ENCODE data around the gene RAPGEF2.
"Not testable (repeated sequence)": the region's sequence is repeated elsewhere in the genome, so short reads cannot be mapped to it uniquely, and the experiment has no call there.

Gene RAPGEF2

GRCh38 chr4:159248384-159249178 lies 145.7 kb downstream of the RAPGEF2 start:
- no peak for DNase-seq

GRCh38 chr4:159250751-159251325 lies 148.0 kb downstream of the RAPGEF2 start:
- no peak for DNase-seq

- DNase-seq, result not testable (repeated sequence)
Measured at GRCh38 chr4:159251580-159251979, 148.7 kb downstream of the RAPGEF2 start.

GRCh38 chr4:159252491-159252890 lies 149.6 kb downstream of the RAPGEF2 start:
- no peak for DNase-seq

- no peak for DNase-seq
Measured at GRCh38 chr4:159256037-159256436, 153.2 kb downstream of the RAPGEF2 start.

- no peak for DNase-seq
Measured at GRCh38 chr4:159258889-159259560, 156.1 kb downstream of the RAPGEF2 start.

GRCh38 chr4:159264057-159264456 lies 161.2 kb downstream of the RAPGEF2 start:
- no peak for DNase-seq

- DNase-seq, result no peak
Measured at GRCh38 chr4:159266981-159267868, 164.3 kb downstream of the RAPGEF2 start.

- no peak for DNase-seq
Measured at GRCh38 chr4:159267869-159268285, 165.0 kb downstream of the RAPGEF2 start.

- DNase-seq, result no peak
Measured at GRCh38 chr4:159268607-159269006, 165.7 kb downstream of the RAPGEF2 start.

GRCh38 chr4:159269116-159269515 lies 166.2 kb downstream of the RAPGEF2 start:
- DNase-seq, result no peak

GRCh38 chr4:159269956-159270355 lies 167.1 kb downstream of the RAPGEF2 start:
- no peak for DNase-seq

GRCh38 chr4:159271856-159272255 lies 169.0 kb downstream of the RAPGEF2 start:
- no peak for DNase-seq

- no peak for DNase-seq
Measured at GRCh38 chr4:159272273-159273140, 169.6 kb downstream of the RAPGEF2 start.

GRCh38 chr4:159273141-159273438 lies 170.2 kb downstream of the RAPGEF2 start:
- no peak for DNase-seq

GRCh38 chr4:159273841-159274240 lies 171.0 kb downstream of the RAPGEF2 start:
- DNase-seq, result no peak

- DNase-seq, result no peak
Measured at GRCh38 chr4:159278399-159278798, 175.5 kb downstream of the RAPGEF2 start.

GRCh38 chr4:159279084-159279483 lies 176.2 kb downstream of the RAPGEF2 start:
- DNase-seq, result no peak

GRCh38 chr4:159280442-159281172 lies 177.7 kb downstream of the RAPGEF2 start:
- DNase-seq, result no peak

- no peak for DNase-seq
Measured at GRCh38 chr4:159281771-159282170, 178.9 kb downstream of the RAPGEF2 start.

GRCh38 chr4:159282329-159282728 lies 179.4 kb downstream of the RAPGEF2 start:
- no peak for DNase-seq

Data from cortex of kidney (tissue), 1 donor.